GM12891 (cell line): ENCODE results near the gene C17orf107.

Experiments used
- POLR2A ChIP-seq: IDR thresholded peaks from 2 replicates; pipeline ENCODE4 v1.6.1; 2011; ENCODE audit warnings: low read depth, low read length, control low read depth
- POLR2AphosphoS5 ChIP-seq: IDR thresholded peaks from 2 replicates; pipeline ENCODE4 v1.6.1; 2011; ENCODE audit warnings: low read depth, low read length, control low read depth
- TAF1 ChIP-seq: IDR thresholded peaks from 2 replicates; pipeline ENCODE4 v1.6.1; 2011; ENCODE audit warnings: low read depth, low read length, control low read depth

DNA sequence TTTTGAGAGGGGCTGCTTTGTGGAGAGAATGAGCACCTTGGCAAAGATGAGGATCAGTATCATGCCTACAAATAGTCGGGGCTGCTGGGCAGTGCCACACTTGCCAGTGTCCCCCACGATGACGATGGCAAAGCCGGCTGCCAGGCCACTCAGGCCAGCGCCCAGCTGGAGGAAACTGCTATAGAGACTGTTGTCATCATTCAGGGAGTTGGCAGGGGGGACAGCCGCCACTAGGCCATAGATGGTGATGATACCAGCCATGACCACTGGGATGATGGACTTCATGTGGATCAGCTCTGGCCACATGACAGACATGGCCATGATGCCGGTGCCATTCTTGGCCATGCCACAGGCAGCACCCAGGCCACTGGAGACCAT lies 42.4 kb upstream of the C17orf107 start:
- TF ChIP-seq TAF1 = no peak
- no peak for TF ChIP-seq POLR2AphosphoS5
- no peak for TF ChIP-seq POLR2A
